SK-N-MC (cell line): ENCODE results near the gene BRD3OS.

ENCODE experiments used
- EZH2 ChIP-seq: fragments of 200-600 bp; sonication (generic); IDR thresholded peaks from one replicate; pipeline ENCODE4 v1.6.1; 2017; ENCODE audit warnings: antibody characterized with exemption
- POLR2AphosphoS5 ChIP-seq: IDR thresholded peaks from 2 replicates; pipeline ENCODE4 v1.6.1; 2012; ENCODE audit warnings: mild to moderate bottlenecking, low read depth, low read length, borderline replicate concordance

DNA sequence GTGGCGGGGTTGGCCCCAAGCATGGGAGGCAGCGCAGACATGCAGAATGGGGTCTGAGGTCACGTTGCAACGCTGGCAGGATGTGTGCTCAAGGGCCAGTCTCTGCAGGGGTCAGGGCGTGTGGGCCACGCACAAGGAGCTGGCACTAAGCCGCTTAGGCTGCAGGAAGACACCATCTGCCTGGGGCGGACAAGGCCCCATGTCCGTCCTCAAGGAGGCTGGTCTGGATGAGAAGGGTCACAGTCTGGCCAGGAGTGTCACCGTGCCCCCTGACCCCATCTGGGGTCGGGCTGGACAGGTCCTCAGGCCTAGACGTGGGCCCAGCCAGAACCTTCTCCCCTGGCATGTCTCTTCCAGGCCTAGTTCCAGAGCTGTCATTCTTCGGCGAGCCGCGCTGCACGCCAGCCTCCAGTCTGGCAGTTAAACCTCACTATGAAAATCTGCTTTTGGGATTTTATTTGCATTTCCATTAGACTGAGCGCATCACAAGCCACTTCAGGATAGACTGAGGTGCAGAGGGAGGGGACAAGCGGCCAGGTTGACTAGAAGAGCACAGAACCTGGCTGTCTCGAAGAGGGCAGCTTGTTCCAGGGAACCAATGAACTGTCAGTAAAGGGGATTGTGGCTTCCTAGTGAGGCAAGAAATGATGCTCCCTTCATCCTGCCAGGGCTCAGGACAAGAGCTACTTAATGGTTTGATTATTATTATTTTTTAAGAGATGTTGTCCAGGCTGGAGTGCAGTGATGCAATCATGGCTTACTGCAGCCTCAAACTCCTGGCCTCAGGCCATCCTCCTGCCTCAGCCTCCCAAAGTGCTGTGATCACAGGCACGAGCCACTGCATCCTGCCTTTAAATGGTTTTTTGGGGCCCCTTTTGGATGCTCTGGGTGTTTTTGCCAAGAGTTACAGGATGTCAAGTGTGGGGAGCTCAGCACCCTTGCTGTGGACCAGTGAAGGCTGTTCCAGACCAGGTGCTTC lies 4.3 kb downstream of the BRD3OS start:
- TF ChIP-seq POLR2AphosphoS5 (no peak), EZH2 (no peak)
